CD4-positive, alpha-beta memory T cell (primary cell): ENCODE results near the gene TPM1. TPM values are rescaled to one million over a fixed set of nuclear protein-coding genes. Genes with fewer than 3 reads are reported as not detected.

Experiments
- CTCF ChIA-PET: fragments of 350-600 bp; sonication (Branson Sonifier 250); formaldehyde crosslinking; loops from one replicate; lab custom pipeline; 2021; ENCODE audit warnings: inconsistent platforms; ENCODE audit not compliant: partially characterized antibody; lab: Charles Lee
- POLR2A ChIA-PET: fragments of 350-600 bp; sonication (Branson Sonifier 250); formaldehyde crosslinking; loops from one replicate; lab custom pipeline; 2021; ENCODE audit not compliant: partially characterized antibody; lab: Charles Lee
- DNase-seq, 5 donors: peaks; one replicate each; pipeline versions ENCODE4 v3.0.0 to v3.0.0-alpha.2; 2020 to 2022; ENCODE audit warnings: mixed read lengths in 1 of 5
- H3K27ac ChIP-seq: one replicate; pipeline ENCODE4 v1.7.0; 2013; ENCODE audit warnings: low read depth, low read length
- H3K27me3 ChIP-seq: 2 replicates; pipeline ENCODE4 v1.7.0; 2013; ENCODE audit warnings: mild to moderate bottlenecking, low read length, moderate library complexity; ENCODE audit not compliant: insufficient read depth
- H3K36me3 ChIP-seq: 2 replicates; pipeline ENCODE4 v1.7.0; 2013; ENCODE audit warnings: mild to moderate bottlenecking, low read length, moderate library complexity; ENCODE audit not compliant: insufficient read depth
- H3K4me1 ChIP-seq: 2 replicates; pipeline ENCODE4 v1.7.0; 2013; ENCODE audit warnings: mild to moderate bottlenecking, low read length, moderate library complexity; ENCODE audit not compliant: insufficient read depth
- H3K4me3 ChIP-seq, 2 donors: one replicate each; pipeline ENCODE4 v1.7.0; 2013; ENCODE audit warnings: low read length in 2 of 2, mild to moderate bottlenecking in 1 of 2
- H3K9me3 ChIP-seq, 2 donors: one replicate each; pipeline ENCODE4 v1.7.0; 2013; ENCODE audit warnings: low read length in 2 of 2, control low read depth in 1 of 2; ENCODE audit not compliant: control insufficient read depth in 1 of 2
- H3K27ac Mint-ChIP-seq, 7 donors: one replicate each; pipeline ENCODE4 v1.8.0; 2020 to 2021; ENCODE audit warnings: mixed read lengths in 7 of 7, mild to moderate bottlenecking in 6 of 7, inconsistent platforms in 3 of 7, moderate library complexity in 3 of 7
- H3K27me3 Mint-ChIP-seq, 2 donors: one replicate each; pipeline ENCODE4 v1.8.0; 2020 to 2021; ENCODE audit warnings: mixed read lengths in 2 of 2
- H3K36me3 Mint-ChIP-seq, 2 donors: one replicate each; pipeline ENCODE4 v1.8.0; 2020 to 2021; ENCODE audit warnings: mixed read lengths in 2 of 2, inconsistent platforms in 1 of 2, mild to moderate bottlenecking in 1 of 2
- H3K4me1 Mint-ChIP-seq, 4 donors: one replicate each; pipeline ENCODE4 v1.8.0; 2020 to 2021; ENCODE audit warnings: mixed read lengths in 4 of 4, mild to moderate bottlenecking in 1 of 4
- H3K4me3 Mint-ChIP-seq, 8 donors: one replicate each; pipeline ENCODE4 v1.8.0; 2020 to 2021; ENCODE audit warnings: mixed read lengths in 8 of 8, mild to moderate bottlenecking in 7 of 8, moderate library complexity in 6 of 8, inconsistent platforms in 3 of 8
- H3K9me3 Mint-ChIP-seq, 8 donors: one replicate each; pipeline ENCODE4 v1.8.0; 2020 to 2021; ENCODE audit warnings: mixed read lengths in 8 of 8, mild to moderate bottlenecking in 5 of 8, inconsistent platforms in 3 of 8, moderate library complexity in 1 of 8
- intact Hi-C: fragments of 100-400 bp; cut with micrococcal nuclease; formaldehyde crosslinking; loops from one replicate; pipeline ENCODE4 v1.15.1; 2023
- polyA plus RNA-seq, 2 donors: library from polyadenylated mRNA; unstranded; fragments of 300-500 nt; fragmentation: Illumina TruSeq; gene quantifications; one replicate each; pipeline ENCODE4 v1.2.3, GENCODE V29; 2021
- total RNA-seq, 2 experiments: library from RNA; stranded (reverse); gene quantifications; one replicate each; pipeline ENCODE4 v1.2.3, GENCODE V29; 2021

The TPM1 gene
- total and polyA plus RNA-seq, 4 experiments from 2014 or later: 8.5 to 29.4 (median 18.4) TPM

GRCh38 chr15:63057468-63058345 lies 15.2 kb downstream of the TPM1 start:
- Mint-ChIP-seq H3K27me3 (no peaks in the 10 kb centered on the region), H3K9me3 (no peaks in the 10 kb centered on the region), H3K27ac (no peak overlapping the region), H3K4me1 (peaks cover 0 to 3% (median 0%) of the 10 kb centered on the region in 4 donors), H3K4me3 (no peak overlapping the region), H3K36me3 (peaks cover 46 to 55% of the 10 kb centered on the region in 2 donors)
- Histone ChIP-seq H3K9me3 (no peaks in the 10 kb centered on the region), H3K27ac (no peak overlapping the region), H3K4me1 (no peaks in the 10 kb centered on the region), H3K27me3 (no peaks in the 10 kb centered on the region), H3K4me3 (no peak overlapping the region), H3K36me3 (peaks cover 29% of the 10 kb centered on the region)
- intact Hi-C loops: no loop called here
- no peak for DNase-seq
- ChIA-PET POLR2A (interaction anchor here (1.7 kb wide), 1 partner anchor 9 kb away, joined by 6 read pairs; no protein-coding TSS in a partner anchor), CTCF (interaction anchor here (1.2 to 3.5 kb wide), 2 partner anchors 10 to 36 kb away, joined by 6 to 25 read pairs; no protein-coding TSS in a partner anchor)

DNA sequence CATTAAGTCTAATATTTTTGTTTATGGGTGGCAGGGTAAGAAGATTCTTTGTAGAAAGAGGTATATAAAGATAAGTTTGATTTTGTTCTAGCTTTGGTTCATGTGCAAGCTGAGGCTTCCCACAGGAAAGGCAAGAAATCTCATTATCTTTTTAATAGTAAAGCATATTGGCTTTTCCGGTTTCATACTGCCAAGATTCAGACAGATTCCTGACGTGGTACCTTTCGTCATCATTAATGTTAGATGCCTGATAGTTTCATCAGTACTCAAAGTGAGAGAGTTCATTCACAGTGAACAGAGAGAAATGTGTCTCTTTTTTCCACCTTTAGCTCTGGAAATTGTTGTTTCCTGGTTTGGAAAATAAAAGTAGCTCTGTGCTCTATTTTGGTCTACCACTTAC lies 16.5 kb downstream of the TPM1 start:
- ChIA-PET POLR2A (interaction anchor here (1.1 kb wide), 1 partner anchor 11 kb away, joined by 3 read pairs; no protein-coding TSS in a partner anchor), CTCF (interaction anchor here (3.5 kb wide), 1 partner anchor 11 kb away, joined by 25 read pairs; no protein-coding TSS in a partner anchor)
- H3K4me1 ChIP-seq: no peaks in the 10 kb centered on the region
- H3K27ac ChIP-seq: no peak overlapping the region
- peaks cover 0 to 3% (median 0%) of the 10 kb centered on the region in 4 donors for H3K4me1 Mint-ChIP-seq
- DNase-seq: no peak
- no peaks in the 10 kb centered on the region for H3K27me3 ChIP-seq
- no peaks in the 10 kb centered on the region for H3K27me3 Mint-ChIP-seq
- H3K4me3 ChIP-seq: no peak overlapping the region
- peaks cover 34% of the 10 kb centered on the region for H3K36me3 ChIP-seq
- intact Hi-C loops: no loop called here
- no peaks in the 10 kb centered on the region for H3K9me3 ChIP-seq
- H3K36me3 Mint-ChIP-seq: peaks cover 55 to 66% of the 10 kb centered on the region in 2 donors
- H3K9me3 Mint-ChIP-seq: no peaks in the 10 kb centered on the region
- no peak overlapping the region for H3K4me3 Mint-ChIP-seq
- H3K27ac Mint-ChIP-seq: no peak overlapping the region

DNA sequence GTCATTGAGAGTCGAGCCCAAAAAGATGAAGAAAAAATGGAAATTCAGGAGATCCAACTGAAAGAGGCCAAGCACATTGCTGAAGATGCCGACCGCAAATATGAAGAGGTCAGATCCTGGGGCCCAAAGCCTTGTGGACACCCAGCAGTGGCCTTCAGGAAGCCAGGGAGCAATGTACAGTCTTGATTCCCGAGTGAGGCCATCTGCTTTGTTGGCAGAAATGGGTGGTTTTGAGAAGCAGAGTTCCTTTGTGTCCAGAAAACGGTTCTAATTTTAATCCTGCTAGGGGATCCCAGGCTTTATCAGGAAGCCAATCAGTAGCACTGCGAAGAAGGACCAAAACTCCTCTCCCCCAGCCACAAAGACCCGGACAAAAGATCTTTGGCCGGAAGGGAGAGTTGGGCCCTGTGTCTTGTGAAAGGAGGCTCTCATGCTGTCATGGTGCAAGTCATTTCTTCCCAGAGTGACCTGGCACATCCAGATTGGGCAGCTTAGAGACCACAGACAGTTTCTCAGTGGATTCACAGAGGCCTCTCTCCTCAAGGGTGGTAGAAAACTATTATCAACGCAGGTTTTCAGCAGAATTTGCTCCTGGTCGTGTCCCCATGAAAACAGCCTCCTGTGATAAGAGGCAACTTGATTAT lies 17.1 kb downstream of the TPM1 start:
- no peak overlapping the region for H3K4me3 ChIP-seq
- no peak overlapping the region for H3K27ac ChIP-seq
- H3K9me3 Mint-ChIP-seq: no peaks in the 10 kb centered on the region
- ChIA-PET CTCF (interaction anchor here (3.5 kb wide), 1 partner anchor 12 kb away, joined by 25 read pairs; no protein-coding TSS in a partner anchor), POLR2A (interaction anchor here (1.1 kb wide), 1 partner anchor 11 kb away, joined by 3 read pairs; no protein-coding TSS in a partner anchor)
- peaks cover 56 to 69% of the 10 kb centered on the region in 2 donors for H3K36me3 Mint-ChIP-seq
- no peak overlapping the region for H3K4me3 Mint-ChIP-seq
- no peaks in the 10 kb centered on the region for H3K27me3 Mint-ChIP-seq
- intact Hi-C loops: no loop called here
- H3K36me3 ChIP-seq: peaks cover 34% of the 10 kb centered on the region
- no peaks in the 10 kb centered on the region for H3K27me3 ChIP-seq
- no peak for DNase-seq
- H3K27ac Mint-ChIP-seq: no peak overlapping the region
- H3K9me3 ChIP-seq: no peaks in the 10 kb centered on the region
- no peaks in the 10 kb centered on the region for H3K4me1 ChIP-seq
- H3K4me1 Mint-ChIP-seq: peaks cover 0 to 3% (median 0%) of the 10 kb centered on the region in 4 donors

- no peaks in the 10 kb centered on the region for H3K9me3 Mint-ChIP-seq
- H3K27ac Mint-ChIP-seq: no peak overlapping the region
- H3K4me3 Mint-ChIP-seq: no peak overlapping the region
- H3K4me1 ChIP-seq: no peaks in the 10 kb centered on the region
- H3K36me3 Mint-ChIP-seq: peaks cover 62 to 78% of the 10 kb centered on the region in 2 donors
- no peak overlapping the region for H3K27ac ChIP-seq
- DNase-seq: no peak
- intact Hi-C loops: no loop called here
- peaks cover 34% of the 10 kb centered on the region for H3K36me3 ChIP-seq
- H3K27me3 ChIP-seq: no peaks in the 10 kb centered on the region
- no peaks in the 10 kb centered on the region for H3K9me3 ChIP-seq
- H3K4me3 ChIP-seq: no peak overlapping the region
- no peaks in the 10 kb centered on the region for H3K27me3 Mint-ChIP-seq
- CTCF ChIA-PET: no interaction called here
- POLR2A ChIA-PET: no interaction called here
- no peaks in the 10 kb centered on the region for H3K4me1 Mint-ChIP-seq
Observed at GRCh38 chr15:63060699-63061098, 18.2 kb downstream of the TPM1 start.

DNA sequence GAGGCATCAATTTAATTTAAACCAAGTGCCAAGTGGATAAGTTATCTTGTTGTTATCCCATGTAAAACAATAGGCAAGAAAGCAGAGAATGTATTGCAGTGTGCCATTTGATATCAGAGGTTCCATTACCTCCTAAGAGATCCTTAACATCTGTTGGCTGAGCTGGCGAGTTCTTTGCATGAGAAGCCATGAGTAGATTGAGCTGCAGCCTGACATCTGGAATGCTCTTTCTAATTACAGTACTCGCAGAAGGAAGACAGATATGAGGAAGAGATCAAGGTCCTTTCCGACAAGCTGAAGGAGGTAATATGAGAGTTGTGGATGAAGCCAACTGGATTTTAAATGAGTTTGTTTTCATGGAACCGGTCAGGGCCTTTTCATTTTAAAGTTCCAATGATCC lies 19.4 kb downstream of the TPM1 start:
- no peaks in the 10 kb centered on the region for H3K9me3 ChIP-seq
- H3K4me3 Mint-ChIP-seq: no peak overlapping the region
- POLR2A ChIA-PET: no interaction called here
- H3K36me3 ChIP-seq: peaks cover 34% of the 10 kb centered on the region
- CTCF ChIA-PET: no interaction called here
- H3K27me3 Mint-ChIP-seq: no peaks in the 10 kb centered on the region
- DNase-seq: no peak
- H3K4me1 Mint-ChIP-seq: no peaks in the 10 kb centered on the region
- H3K36me3 Mint-ChIP-seq: peaks cover 69 to 82% of the 10 kb centered on the region in 2 donors
- no peaks in the 10 kb centered on the region for H3K4me1 ChIP-seq
- H3K27ac ChIP-seq: no peak overlapping the region
- intact Hi-C loops: no loop called here
- no peak overlapping the region for H3K4me3 ChIP-seq
- H3K9me3 Mint-ChIP-seq: no peaks in the 10 kb centered on the region
- H3K27ac Mint-ChIP-seq: no peak overlapping the region
- H3K27me3 ChIP-seq: no peaks in the 10 kb centered on the region

DNA sequence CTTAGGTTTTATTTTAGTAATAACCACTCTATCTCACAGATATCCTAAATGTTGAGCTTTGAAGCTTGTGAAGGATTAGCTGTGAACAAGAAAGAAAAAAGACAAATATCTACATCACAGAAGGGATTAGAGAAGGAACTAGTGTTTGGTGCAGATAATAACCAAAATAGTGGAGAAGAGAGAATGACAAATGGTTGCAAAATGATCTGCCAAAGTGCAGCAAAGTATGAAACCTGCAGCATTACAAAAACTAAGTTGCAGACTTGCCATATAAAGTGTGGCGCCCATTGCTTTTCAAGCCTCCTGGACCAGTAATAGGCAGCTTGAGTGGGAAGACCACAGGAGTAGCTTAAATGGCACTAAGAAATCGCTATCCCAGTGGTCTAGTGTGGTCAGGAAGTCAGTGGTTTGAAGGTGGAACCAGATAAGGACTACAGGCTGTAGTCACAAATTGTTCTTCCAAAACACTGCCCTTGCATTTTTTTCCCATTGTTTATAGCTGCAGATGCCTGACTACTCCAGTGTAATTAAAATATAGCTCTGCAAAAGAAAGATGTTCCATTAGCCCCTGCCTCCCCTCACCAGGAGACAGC lies 20.7 kb downstream of the TPM1 start:
- Mint-ChIP-seq H3K9me3 (no peaks in the 10 kb centered on the region), H3K4me3 (no peak overlapping the region), H3K36me3 (peaks cover 65 to 73% of the 10 kb centered on the region in 2 donors), H3K27me3 (no peaks in the 10 kb centered on the region), H3K4me1 (no peaks in the 10 kb centered on the region), H3K27ac (no peak overlapping the region)
- H3K36me3 ChIP-seq: peaks cover 28% of the 10 kb centered on the region
- H3K4me3 ChIP-seq: no peak overlapping the region
- H3K27me3 ChIP-seq: no peaks in the 10 kb centered on the region
- H3K4me1 ChIP-seq: no peaks in the 10 kb centered on the region
- H3K27ac ChIP-seq: no peak overlapping the region
- no peak for DNase-seq
- POLR2A ChIA-PET: no interaction called here
- CTCF ChIA-PET: interaction anchor here (4.5 kb wide), 1 partner anchor 15 kb away, joined by 34 read pairs; no protein-coding TSS in a partner anchor
- no peaks in the 10 kb centered on the region for H3K9me3 ChIP-seq
- intact Hi-C loops: no loop called here
